ENCODE measurements around the gene CEP41.

CEP41 gene

DNA sequence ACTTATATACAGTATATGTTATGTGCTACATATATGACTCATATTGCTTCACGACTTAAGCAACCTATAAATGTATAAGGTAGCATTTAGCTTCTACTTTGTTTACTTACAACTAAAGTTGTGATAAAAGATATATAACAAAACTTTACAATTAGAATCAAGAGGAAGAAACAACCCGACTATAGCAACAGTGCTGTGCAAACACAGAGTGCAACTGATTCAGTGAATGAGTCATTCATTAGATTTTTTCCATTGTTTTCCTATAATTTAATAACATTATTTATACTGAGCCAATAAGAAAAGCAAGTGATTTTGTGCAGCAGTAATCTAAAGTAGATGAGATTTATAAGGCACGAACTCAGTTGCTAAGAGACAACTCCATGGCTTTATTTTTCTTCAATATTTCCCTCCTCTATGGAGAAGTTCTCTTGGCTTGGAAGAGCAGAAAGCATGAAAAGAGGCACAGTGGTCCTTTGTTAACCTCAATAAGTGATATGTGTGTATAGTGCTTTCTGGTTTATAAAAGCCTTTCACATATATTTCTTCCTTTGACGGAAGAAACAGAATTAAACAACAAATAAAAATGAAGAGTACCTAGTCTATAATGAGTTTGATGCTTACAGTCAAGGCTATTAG is 19.8 kb downstream of the CEP41 start:
- no peak overlapping the region for H3K4me3 ChIP-seq (ENCODE audit: low read length)
- no peaks in the 10 kb centered on the region for H3K27me3 ChIP-seq (ENCODE audit: control insufficient read depth, insufficient read depth, low read length)
- no peaks in the 10 kb centered on the region for H3K4me1 ChIP-seq (ENCODE audit: control insufficient read depth, insufficient read depth, low read length)
- no peaks in the 10 kb centered on the region for H3K36me3 ChIP-seq (ENCODE audit: control insufficient read depth, insufficient read depth, low read length)
- DNase-seq (ENCODE audit: low read depth, low spot score) = no peak
- H3K27ac ChIP-seq (ENCODE audit: low read length) = no peak overlapping the region
- no CpG with 5 or more reads among the region's 4 CpGs for WGBS (ENCODE audit: insufficient coverage, insufficient read length)
- H3K9me3 ChIP-seq (ENCODE audit: control insufficient read depth, insufficient read depth, low read length) = no peaks in the 10 kb centered on the region; the same call in 1 of the 2 replicates

DNA sequence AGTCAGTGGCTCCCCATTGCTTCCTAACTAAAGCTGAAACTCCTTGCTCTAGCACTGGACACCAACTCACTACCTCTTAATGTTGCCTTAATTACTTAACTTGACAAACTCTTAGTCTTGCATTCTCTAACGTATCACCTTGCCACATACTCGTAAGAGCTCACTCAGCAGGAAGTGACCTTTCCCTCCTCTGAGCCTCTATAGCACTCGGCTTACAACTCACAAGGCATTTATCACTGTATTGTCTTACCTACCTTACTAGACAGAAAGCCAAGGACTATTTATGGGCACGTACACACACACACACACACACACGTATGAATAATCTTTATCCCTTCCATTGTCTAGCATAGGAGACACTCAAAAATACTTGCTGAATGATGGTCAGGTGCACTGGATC is 21.2 kb downstream of the CEP41 start:
- WGBS (ENCODE audit: insufficient coverage, insufficient read length) = no CpG with 5 or more reads among the region's 5 CpGs
- Histone ChIP-seq H3K4me3 (ENCODE audit: low read length) (no peak overlapping the region), H3K9me3 (ENCODE audit: control insufficient read depth, insufficient read depth, low read length) (no peaks in the 10 kb centered on the region; the same call in 1 of the 2 replicates), H3K4me1 (ENCODE audit: control insufficient read depth, insufficient read depth, low read length) (no peaks in the 10 kb centered on the region), H3K27me3 (ENCODE audit: control insufficient read depth, insufficient read depth, low read length) (no peaks in the 10 kb centered on the region), H3K36me3 (ENCODE audit: control insufficient read depth, insufficient read depth, low read length) (no peaks in the 10 kb centered on the region), H3K27ac (ENCODE audit: low read length) (no peak overlapping the region)
- DNase-seq (ENCODE audit: low read depth, low spot score) = no peak

- WGBS (ENCODE audit: insufficient coverage, insufficient read length) = no CpG with 5 or more reads among the region's 7 CpGs
- Histone ChIP-seq H3K36me3 (ENCODE audit: control insufficient read depth, insufficient read depth, low read length) (no peaks in the 10 kb centered on the region), H3K4me3 (ENCODE audit: low read length) (no peak overlapping the region), H3K9me3 (ENCODE audit: control insufficient read depth, insufficient read depth, low read length) (no peaks in the 10 kb centered on the region; the same call in 1 of the 2 replicates), H3K4me1 (ENCODE audit: control insufficient read depth, insufficient read depth, low read length) (no peaks in the 10 kb centered on the region), H3K27me3 (ENCODE audit: control insufficient read depth, insufficient read depth, low read length) (no peaks in the 10 kb centered on the region), H3K27ac (ENCODE audit: low read length) (no peak overlapping the region)
- DNase-seq (ENCODE audit: low read depth, low spot score) = no peak
Observed at GRCh38 chr7:130418306-130418705, 22.5 kb downstream of the CEP41 start.

DNA sequence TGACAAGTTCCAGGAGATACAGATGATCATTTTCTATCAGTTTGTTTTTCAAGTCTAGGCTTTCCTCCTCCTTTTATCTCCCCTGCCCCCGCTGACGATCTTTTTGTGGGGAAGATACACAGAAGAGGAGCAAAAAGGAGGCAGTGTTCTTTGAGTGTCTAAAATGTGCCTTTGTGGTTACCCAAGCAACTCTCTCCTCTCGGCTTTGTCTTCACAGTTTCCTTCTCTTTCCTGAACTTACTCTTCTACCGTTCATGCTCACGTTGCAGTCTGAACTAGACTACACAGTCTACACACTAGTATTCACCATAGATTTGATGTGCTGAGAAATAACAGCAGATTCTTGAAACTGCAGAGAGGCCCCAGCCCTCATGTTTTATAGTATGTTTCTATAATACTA is 23.6 kb downstream of the CEP41 start:
- no peaks in the 10 kb centered on the region for H3K36me3 ChIP-seq (ENCODE audit: control insufficient read depth, insufficient read depth, low read length)
- H3K27me3 ChIP-seq (ENCODE audit: control insufficient read depth, insufficient read depth, low read length) = no peaks in the 10 kb centered on the region
- no peak overlapping the region for H3K4me3 ChIP-seq (ENCODE audit: low read length)
- no peaks in the 10 kb centered on the region; the same call in 1 of the 2 replicates for H3K9me3 ChIP-seq (ENCODE audit: control insufficient read depth, insufficient read depth, low read length)
- no CpG with 5 or more reads among the region's 5 CpGs for WGBS (ENCODE audit: insufficient coverage, insufficient read length)
- no peak for DNase-seq (ENCODE audit: low read depth, low spot score)
- H3K4me1 ChIP-seq (ENCODE audit: control insufficient read depth, insufficient read depth, low read length) = no peaks in the 10 kb centered on the region
- no peak overlapping the region for H3K27ac ChIP-seq (ENCODE audit: low read length)

GRCh38 chr7:130415006-130415405 is 25.8 kb downstream of the CEP41 start:
- Histone ChIP-seq H3K4me3 (ENCODE audit: low read length) (no peak overlapping the region), H3K4me1 (ENCODE audit: control insufficient read depth, insufficient read depth, low read length) (no peaks in the 10 kb centered on the region), H3K27ac (ENCODE audit: low read length) (no peak overlapping the region), H3K9me3 (ENCODE audit: control insufficient read depth, insufficient read depth, low read length) (no peaks in the 10 kb centered on the region; the same call in 1 of the 2 replicates), H3K36me3 (ENCODE audit: control insufficient read depth, insufficient read depth, low read length) (no peaks in the 10 kb centered on the region), H3K27me3 (ENCODE audit: control insufficient read depth, insufficient read depth, low read length) (no peaks in the 10 kb centered on the region)
- no peak for DNase-seq (ENCODE audit: low read depth, low spot score)

DNA sequence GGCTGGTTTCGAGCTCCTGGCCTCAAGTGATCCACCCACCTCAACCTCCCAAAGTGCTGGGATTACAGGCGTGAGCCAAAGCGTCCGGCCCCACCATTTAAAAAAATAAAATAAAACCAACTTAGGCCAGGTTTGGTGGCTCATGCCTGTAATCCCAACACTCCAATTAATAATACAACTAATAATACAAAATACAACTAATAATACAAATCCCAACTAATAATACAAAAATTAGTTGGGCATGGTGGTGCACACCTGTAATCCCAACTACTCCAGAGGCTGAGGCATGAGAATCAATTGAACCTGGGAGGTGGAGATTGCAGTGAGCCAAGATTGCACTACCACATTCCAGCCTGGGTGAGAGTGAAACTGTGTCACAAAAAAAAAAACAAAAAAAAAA is 27.6 kb downstream of the CEP41 start:
- no peaks in the 10 kb centered on the region for H3K36me3 ChIP-seq (ENCODE audit: control insufficient read depth, insufficient read depth, low read length)
- WGBS (ENCODE audit: insufficient coverage, insufficient read length) = no CpG with 5 or more reads among the region's 4 CpGs

GRCh38 chr7:130410868-130411541 is 29.8 kb downstream of the CEP41 start:
- WGBS (ENCODE audit: insufficient coverage, insufficient read length) = 100% methylated on average over 2 of the region's 4 CpGs
- DNase-seq (ENCODE audit: low read depth, low spot score) = no peak
- Histone ChIP-seq H3K27me3 (ENCODE audit: control insufficient read depth, insufficient read depth, low read length) (no peaks in the 10 kb centered on the region), H3K4me3 (ENCODE audit: low read length) (no peak overlapping the region), H3K4me1 (ENCODE audit: control insufficient read depth, insufficient read depth, low read length) (no peaks in the 10 kb centered on the region), H3K9me3 (ENCODE audit: control insufficient read depth, insufficient read depth, low read length) (no peaks in the 10 kb centered on the region), H3K27ac (ENCODE audit: low read length) (no peak overlapping the region), H3K36me3 (ENCODE audit: control insufficient read depth, insufficient read depth, low read length) (no peaks in the 10 kb centered on the region)

More for the DNA sequence above, 27.6 kb downstream of the CEP41 start:
- no peaks in the 10 kb centered on the region for H3K27me3 ChIP-seq (ENCODE audit: control insufficient read depth, insufficient read depth, low read length)
- no peak for DNase-seq (ENCODE audit: low read depth, low spot score)
- no peaks in the 10 kb centered on the region for H3K4me1 ChIP-seq (ENCODE audit: control insufficient read depth, insufficient read depth, low read length)
- no peaks in the 10 kb centered on the region; the same call in 1 of the 2 replicates for H3K9me3 ChIP-seq (ENCODE audit: control insufficient read depth, insufficient read depth, low read length)
- H3K4me3 ChIP-seq (ENCODE audit: low read length) = no peak overlapping the region
- H3K27ac ChIP-seq (ENCODE audit: low read length) = no peak overlapping the region

- H3K9me3 ChIP-seq (ENCODE audit: control insufficient read depth, insufficient read depth, low read length) = no peaks in the 10 kb centered on the region
- H3K36me3 ChIP-seq (ENCODE audit: control insufficient read depth, insufficient read depth, low read length) = no peaks in the 10 kb centered on the region
- no peak overlapping the region for H3K4me3 ChIP-seq (ENCODE audit: low read length)
- H3K4me1 ChIP-seq (ENCODE audit: control insufficient read depth, insufficient read depth, low read length) = no peaks in the 10 kb centered on the region
- DNase-seq (ENCODE audit: low read depth, low spot score) = no peak
- H3K27me3 ChIP-seq (ENCODE audit: control insufficient read depth, insufficient read depth, low read length) = no peaks in the 10 kb centered on the region
- H3K27ac ChIP-seq (ENCODE audit: low read length) = no peak overlapping the region
- no CpG with 5 or more reads among the region's 4 CpGs for WGBS (ENCODE audit: insufficient coverage, insufficient read length)
Observed at GRCh38 chr7:130409712-130410072, 31.1 kb downstream of the CEP41 start.

DNA sequence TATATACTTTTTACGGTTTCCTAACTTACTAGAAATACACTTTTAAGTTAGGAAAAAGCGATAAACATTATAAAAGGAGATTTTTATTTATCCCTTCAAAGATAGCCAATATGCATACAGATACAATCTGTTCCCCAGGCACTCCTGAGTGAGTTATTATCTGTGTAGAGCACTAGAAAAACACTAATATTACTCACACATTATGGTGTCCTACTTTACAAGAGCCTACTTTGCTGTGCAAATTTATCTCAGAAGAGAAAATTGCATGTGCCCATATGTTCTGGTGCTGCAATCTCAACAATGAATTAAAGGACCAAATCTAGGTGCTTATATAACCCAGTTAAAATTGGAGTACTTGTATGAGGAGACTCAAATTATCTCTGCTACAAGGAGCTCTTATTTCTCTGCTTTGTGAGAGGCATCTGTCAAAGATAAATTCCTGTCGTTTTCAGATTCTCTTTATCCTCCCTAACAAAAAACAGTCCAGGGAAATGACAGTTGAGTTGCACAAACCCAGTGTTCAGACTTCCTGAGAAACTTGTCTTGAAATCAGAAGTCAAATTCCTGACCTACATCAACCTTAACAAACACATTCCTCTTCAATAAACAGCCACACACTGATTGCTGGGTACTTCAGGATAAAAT is 31.6 kb downstream of the CEP41 start:
- no CpG with 5 or more reads among the region's 3 CpGs for WGBS (ENCODE audit: insufficient coverage, insufficient read length)
- H3K27me3 ChIP-seq (ENCODE audit: control insufficient read depth, insufficient read depth, low read length) = no peaks in the 10 kb centered on the region

DNA sequence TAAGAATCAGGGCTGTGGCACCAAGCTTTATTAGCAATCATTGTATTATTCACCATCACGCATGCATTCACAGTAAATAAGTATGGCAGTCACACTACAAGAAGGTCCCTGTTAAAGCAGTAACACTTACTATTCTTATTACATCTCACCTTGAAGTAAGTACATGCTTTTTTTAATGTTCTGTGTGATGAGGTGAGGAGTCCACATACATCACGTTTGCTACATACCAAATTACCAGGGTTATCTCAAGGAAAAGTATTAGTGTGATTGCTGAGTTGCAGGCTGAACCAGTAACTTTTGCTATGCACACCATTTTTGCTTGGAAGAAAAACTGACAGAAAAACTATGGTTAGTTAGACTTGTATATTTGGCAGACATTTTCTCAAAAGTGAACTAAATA is 35.8 kb downstream of the CEP41 start:
- no CpG with 5 or more reads among the region's 2 CpGs for WGBS (ENCODE audit: insufficient coverage, insufficient read length)
- no peak overlapping the region for H3K27ac ChIP-seq (ENCODE audit: low read length)
- no peaks in the 10 kb centered on the region for H3K9me3 ChIP-seq (ENCODE audit: control insufficient read depth, insufficient read depth, low read length)
- H3K36me3 ChIP-seq (ENCODE audit: control insufficient read depth, insufficient read depth, low read length) = no peaks in the 10 kb centered on the region
- H3K4me1 ChIP-seq (ENCODE audit: control insufficient read depth, insufficient read depth, low read length) = no peaks in the 10 kb centered on the region
- no peak overlapping the region for H3K4me3 ChIP-seq (ENCODE audit: low read length)
- H3K27me3 ChIP-seq (ENCODE audit: control insufficient read depth, insufficient read depth, low read length) = no peaks in the 10 kb centered on the region
- no peak for DNase-seq (ENCODE audit: low read depth, low spot score)

More for the DNA sequence above, 31.6 kb downstream of the CEP41 start:
- Histone ChIP-seq H3K4me1 (ENCODE audit: control insufficient read depth, insufficient read depth, low read length) (no peaks in the 10 kb centered on the region), H3K9me3 (ENCODE audit: control insufficient read depth, insufficient read depth, low read length) (no peaks in the 10 kb centered on the region), H3K36me3 (ENCODE audit: control insufficient read depth, insufficient read depth, low read length) (no peaks in the 10 kb centered on the region), H3K4me3 (ENCODE audit: low read length) (no peak overlapping the region), H3K27ac (ENCODE audit: low read length) (no peak overlapping the region)
- no peak for DNase-seq (ENCODE audit: low read depth, low spot score)

Measured in iPS DF 6.9 (cell line).